Activated naive CD8-positive, alpha-beta T cell treated with anti-CD3 and anti-CD28 coated beads, Interleukin-2, amount 50 U/mL, for 24 hours (primary cell): Measurements from ENCODE around the gene GPR171.

Experiments used
- ATAC-seq: fragments of 150-1000 bp; cut with Tn5 transposase; one replicate; pipeline ENCODE4 v1.10.0; 2021
- DNase-seq: peaks from one replicate; pipeline ENCODE4 v3.0.0; 2021
- H3K27ac Mint-ChIP-seq: one replicate; pipeline ENCODE4 v1.8.0; 2021; ENCODE audit warnings: mild to moderate bottlenecking, mixed read lengths
- H3K27me3 Mint-ChIP-seq: one replicate; pipeline ENCODE4 v1.8.0; 2021; ENCODE audit warnings: mixed read lengths
- H3K36me3 Mint-ChIP-seq: one replicate; pipeline ENCODE4 v1.8.0; 2021; ENCODE audit warnings: low read depth, mixed read lengths
- H3K4me1 Mint-ChIP-seq: one replicate; pipeline ENCODE4 v1.8.0; 2021; ENCODE audit warnings: mixed read lengths
- H3K4me3 Mint-ChIP-seq: one replicate; pipeline ENCODE4 v1.8.0; 2021; ENCODE audit warnings: mild to moderate bottlenecking, moderate library complexity, mixed read lengths
- H3K9me3 Mint-ChIP-seq: one replicate; pipeline ENCODE4 v1.8.0; 2021; ENCODE audit warnings: mixed read lengths

The GPR171 gene

GRCh38 chr3:151225040-151225975 is 22.3 kb upstream of the GPR171 start:
- DNase-seq: no peak
- H3K4me1 Mint-ChIP-seq: peaks cover 55% of the 10 kb centered on the region
- H3K27ac Mint-ChIP-seq: peak overlapping the region; percentile 92
- H3K27me3 Mint-ChIP-seq: no peaks in the 10 kb centered on the region
- peaks cover 21% of the 10 kb centered on the region for H3K9me3 Mint-ChIP-seq
- ATAC-seq: no peak
- peak overlapping the region; percentile 25 for H3K4me3 Mint-ChIP-seq
- H3K36me3 Mint-ChIP-seq: peaks cover 15% of the 10 kb centered on the region

GRCh38 chr3:151224268-151224866 is 21.4 kb upstream of the GPR171 start:
- Mint-ChIP-seq H3K27ac (peak overlapping the region; percentile 92), H3K9me3 (peaks cover 21% of the 10 kb centered on the region), H3K36me3 (peaks cover 15% of the 10 kb centered on the region), H3K4me1 (peaks cover 50% of the 10 kb centered on the region), H3K27me3 (no peaks in the 10 kb centered on the region), H3K4me3 (no peak overlapping the region)
- ATAC-seq (no peak), DNase-seq (no peak)

DNA sequence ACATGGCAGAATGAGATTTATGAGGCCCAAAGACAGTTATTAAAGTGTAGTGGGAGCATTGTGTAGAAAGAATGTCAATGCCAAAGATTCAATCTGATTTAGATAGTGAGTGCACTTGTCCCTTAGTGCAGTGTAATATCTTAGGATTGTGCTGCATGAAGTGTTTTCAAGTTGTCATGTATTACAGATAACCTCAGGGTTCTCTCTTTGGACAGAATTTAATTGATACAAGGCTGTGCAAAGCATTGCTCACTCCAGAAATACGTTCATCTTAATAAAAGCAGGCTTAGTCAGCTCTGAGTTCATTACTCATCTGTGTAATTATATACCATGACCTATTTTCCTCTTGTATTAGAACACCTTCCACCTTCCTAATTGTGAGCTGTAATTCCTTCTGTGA is 16.0 kb upstream of the GPR171 start:
- Mint-ChIP-seq H3K4me1 (peaks cover 27% of the 10 kb centered on the region), H3K27me3 (no peaks in the 10 kb centered on the region), H3K9me3 (peaks cover 21% of the 10 kb centered on the region), H3K36me3 (peaks cover 15% of the 10 kb centered on the region), H3K4me3 (no peak overlapping the region), H3K27ac (no peak overlapping the region)
- peak; percentile 80 for ATAC-seq
- no peak for DNase-seq

DNA sequence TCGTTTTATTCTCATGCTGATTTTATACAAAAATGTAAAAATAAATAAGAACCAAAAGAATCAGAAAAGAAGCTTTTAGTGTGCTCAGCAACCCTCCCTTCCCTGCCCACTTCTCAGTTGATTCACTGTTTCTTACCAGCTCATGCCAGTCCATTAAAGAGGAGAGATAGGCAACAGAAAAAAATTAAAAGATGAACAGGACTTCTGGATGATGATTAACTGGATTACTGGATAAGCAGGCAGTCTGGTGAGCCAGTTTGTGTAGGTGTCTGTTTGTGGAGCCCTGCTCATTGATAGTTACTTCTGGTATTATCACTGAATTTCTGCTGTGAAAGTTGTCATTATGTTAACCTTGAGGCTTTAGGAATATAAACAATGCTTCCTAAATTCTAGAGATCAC is 15.1 kb upstream of the GPR171 start:
- Mint-ChIP-seq H3K4me1 (peaks cover 31% of the 10 kb centered on the region), H3K27me3 (no peaks in the 10 kb centered on the region), H3K4me3 (no peak overlapping the region), H3K36me3 (peaks cover 15% of the 10 kb centered on the region), H3K9me3 (peaks cover 21% of the 10 kb centered on the region), H3K27ac (no peak overlapping the region)
- ATAC-seq (no peak), DNase-seq (no peak)

GRCh38 chr3:151216641-151217607 is 13.9 kb upstream of the GPR171 start:
- H3K4me1 Mint-ChIP-seq: peaks cover 31% of the 10 kb centered on the region
- H3K27me3 Mint-ChIP-seq: no peaks in the 10 kb centered on the region
- H3K27ac Mint-ChIP-seq: no peak overlapping the region
- DNase-seq: no peak
- no peak overlapping the region for H3K4me3 Mint-ChIP-seq
- peaks cover 5% of the 10 kb centered on the region for H3K36me3 Mint-ChIP-seq
- peaks cover 11% of the 10 kb centered on the region for H3K9me3 Mint-ChIP-seq
- peak; percentile 63 for ATAC-seq

GRCh38 chr3:151214459-151214858 is 11.4 kb upstream of the GPR171 start:
- H3K4me1 Mint-ChIP-seq: peaks cover 50% of the 10 kb centered on the region
- no peak overlapping the region for H3K27ac Mint-ChIP-seq
- H3K4me3 Mint-ChIP-seq: no peak overlapping the region
- no peaks in the 10 kb centered on the region for H3K27me3 Mint-ChIP-seq
- no peaks in the 10 kb centered on the region for H3K9me3 Mint-ChIP-seq
- H3K36me3 Mint-ChIP-seq: no peaks in the 10 kb centered on the region
- DNase-seq: no peak
- ATAC-seq: no peak

- H3K36me3 Mint-ChIP-seq: no peaks in the 10 kb centered on the region
- H3K4me1 Mint-ChIP-seq: peaks cover 50% of the 10 kb centered on the region
- no peaks in the 10 kb centered on the region for H3K9me3 Mint-ChIP-seq
- ATAC-seq (no peak), DNase-seq (no peak)
- H3K27ac Mint-ChIP-seq: no peak overlapping the region
- no peaks in the 10 kb centered on the region for H3K27me3 Mint-ChIP-seq
- no peak overlapping the region for H3K4me3 Mint-ChIP-seq
Measured at GRCh38 chr3:151213881-151214280, 10.9 kb upstream of the GPR171 start.

DNA sequence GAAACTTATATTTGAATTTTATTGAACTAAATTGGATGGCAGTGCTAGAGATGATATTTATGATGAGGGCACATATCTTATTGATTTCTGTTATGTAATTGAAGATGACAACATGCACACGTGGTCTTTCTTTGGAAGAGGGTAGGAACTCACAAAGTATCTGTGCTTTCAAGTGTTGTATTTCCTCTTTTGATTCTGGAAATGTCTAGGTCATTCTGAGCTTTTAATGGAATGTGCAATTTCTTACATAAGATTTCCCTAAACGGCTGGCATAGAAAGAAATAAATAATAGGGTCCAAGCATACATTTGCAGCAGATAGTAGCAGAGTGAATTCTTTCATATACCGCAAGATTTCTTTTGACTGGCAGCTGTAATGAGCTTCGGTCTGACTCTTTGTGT is 10.1 kb upstream of the GPR171 start:
- no peak for ATAC-seq
- Mint-ChIP-seq H3K9me3 (no peaks in the 10 kb centered on the region), H3K4me1 (peaks cover 56% of the 10 kb centered on the region), H3K27me3 (no peaks in the 10 kb centered on the region), H3K27ac (no peak overlapping the region), H3K36me3 (no peaks in the 10 kb centered on the region), H3K4me3 (no peak overlapping the region)
- no peak for DNase-seq

DNA sequence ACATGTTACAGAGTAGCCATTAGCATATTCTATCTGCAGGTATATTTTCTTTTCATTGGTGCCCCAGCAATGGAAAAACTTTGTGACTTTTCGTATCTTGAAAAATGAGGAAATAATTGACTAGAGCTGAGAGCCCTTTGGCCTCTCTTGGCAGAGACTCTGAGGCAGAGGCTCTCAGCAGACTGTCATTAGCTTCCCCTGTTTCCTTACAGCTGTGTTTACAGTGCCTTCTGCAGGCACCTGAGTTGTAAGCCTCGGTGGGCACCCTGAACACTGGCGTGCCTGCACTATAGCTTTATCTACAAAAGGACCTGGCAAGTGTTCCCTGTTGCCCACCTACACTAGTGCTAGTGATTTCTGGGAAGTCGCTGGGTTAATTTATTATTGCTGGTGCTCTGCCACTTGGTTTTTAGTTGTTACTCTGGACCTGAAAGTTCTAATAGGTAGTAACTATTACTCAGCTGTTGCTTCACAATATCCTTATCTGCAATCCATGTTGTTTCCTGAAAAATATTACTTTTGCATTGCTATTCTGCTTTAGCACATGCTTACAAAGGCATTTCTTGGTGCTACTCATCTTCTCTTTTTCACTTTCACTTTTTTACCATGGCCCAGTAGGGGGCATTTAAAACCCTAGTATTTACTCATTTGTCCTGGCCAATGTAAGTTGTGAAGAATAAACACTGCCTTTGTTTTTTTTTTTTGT is 7.8 kb upstream of the GPR171 start:
- ATAC-seq (peak; percentile 31), DNase-seq (no peak)
- H3K36me3 Mint-ChIP-seq: no peaks in the 10 kb centered on the region
- no peaks in the 10 kb centered on the region for H3K9me3 Mint-ChIP-seq
- no peaks in the 10 kb centered on the region for H3K27me3 Mint-ChIP-seq
- peaks cover 66% of the 10 kb centered on the region for H3K4me1 Mint-ChIP-seq
- H3K4me3 Mint-ChIP-seq: peak overlapping the region; percentile 55
- H3K27ac Mint-ChIP-seq: peak overlapping the region; percentile 79

GRCh38 chr3:151209654-151210053 is 6.6 kb upstream of the GPR171 start:
- no peaks in the 10 kb centered on the region for H3K27me3 Mint-ChIP-seq
- H3K4me3 Mint-ChIP-seq: no peak overlapping the region

DNA sequence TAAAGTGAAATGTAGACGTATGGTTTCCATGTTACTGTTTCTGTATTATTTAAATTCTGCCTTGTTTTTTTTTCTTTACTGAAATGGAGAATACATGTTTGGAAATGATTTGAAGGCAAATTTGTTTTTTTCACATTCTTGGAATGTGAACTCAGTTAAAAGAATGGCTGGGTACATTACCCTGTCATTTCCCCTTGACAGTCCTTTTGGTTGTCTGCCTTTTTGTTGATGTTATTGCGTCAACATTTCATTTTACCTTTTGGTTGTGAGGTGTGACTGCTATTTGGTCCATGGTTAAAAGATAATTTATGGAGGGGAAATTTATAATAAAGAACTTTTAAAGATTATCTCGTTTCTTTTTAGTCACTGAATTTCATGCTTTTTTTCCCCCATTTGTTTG is 3.2 kb upstream of the GPR171 start:
- Mint-ChIP-seq H3K27ac (peak overlapping the region; percentile 99), H3K4me3 (peak overlapping the region; percentile 70), H3K4me1 (peaks cover 89% of the 10 kb centered on the region), H3K9me3 (no peaks in the 10 kb centered on the region), H3K36me3 (peaks cover 19% of the 10 kb centered on the region), H3K27me3 (peaks cover 2% of the 10 kb centered on the region)
- no peak for ATAC-seq
- no peak for DNase-seq

More at GRCh38 chr3:151209654-151210053, 6.6 kb upstream of the GPR171 start:
- Mint-ChIP-seq H3K27ac (peak overlapping the region; percentile 79), H3K4me1 (peaks cover 75% of the 10 kb centered on the region), H3K36me3 (no peaks in the 10 kb centered on the region), H3K9me3 (no peaks in the 10 kb centered on the region)
- peak; percentile 56 for ATAC-seq
- DNase-seq: no peak

DNA sequence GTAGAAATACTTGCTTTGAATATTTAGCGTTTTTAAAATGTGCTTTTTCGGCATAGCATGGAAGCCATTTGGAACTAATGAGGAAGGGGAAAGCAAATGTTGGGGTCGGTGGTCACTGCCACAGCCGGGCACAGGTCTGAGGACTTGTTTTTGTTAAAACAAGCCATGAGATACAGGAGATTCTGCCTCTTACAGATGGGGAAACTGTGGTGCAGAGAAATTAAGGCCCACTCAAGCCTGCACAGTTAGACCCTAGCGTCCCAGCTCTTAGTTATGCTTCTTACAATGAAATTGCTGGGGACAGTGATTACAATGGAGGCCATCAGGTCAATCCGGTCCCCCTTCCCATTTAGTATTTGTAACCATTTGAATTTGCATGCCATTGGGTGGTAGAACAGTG is 2.5 kb upstream of the GPR171 start:
- Mint-ChIP-seq H3K4me1 (peaks cover 88% of the 10 kb centered on the region), H3K9me3 (no peaks in the 10 kb centered on the region), H3K4me3 (peak overlapping the region; percentile 70), H3K36me3 (peaks cover 27% of the 10 kb centered on the region), H3K27ac (peak overlapping the region; percentile 99), H3K27me3 (peaks cover 2% of the 10 kb centered on the region)
- no peak for DNase-seq
- no peak for ATAC-seq

DNA sequence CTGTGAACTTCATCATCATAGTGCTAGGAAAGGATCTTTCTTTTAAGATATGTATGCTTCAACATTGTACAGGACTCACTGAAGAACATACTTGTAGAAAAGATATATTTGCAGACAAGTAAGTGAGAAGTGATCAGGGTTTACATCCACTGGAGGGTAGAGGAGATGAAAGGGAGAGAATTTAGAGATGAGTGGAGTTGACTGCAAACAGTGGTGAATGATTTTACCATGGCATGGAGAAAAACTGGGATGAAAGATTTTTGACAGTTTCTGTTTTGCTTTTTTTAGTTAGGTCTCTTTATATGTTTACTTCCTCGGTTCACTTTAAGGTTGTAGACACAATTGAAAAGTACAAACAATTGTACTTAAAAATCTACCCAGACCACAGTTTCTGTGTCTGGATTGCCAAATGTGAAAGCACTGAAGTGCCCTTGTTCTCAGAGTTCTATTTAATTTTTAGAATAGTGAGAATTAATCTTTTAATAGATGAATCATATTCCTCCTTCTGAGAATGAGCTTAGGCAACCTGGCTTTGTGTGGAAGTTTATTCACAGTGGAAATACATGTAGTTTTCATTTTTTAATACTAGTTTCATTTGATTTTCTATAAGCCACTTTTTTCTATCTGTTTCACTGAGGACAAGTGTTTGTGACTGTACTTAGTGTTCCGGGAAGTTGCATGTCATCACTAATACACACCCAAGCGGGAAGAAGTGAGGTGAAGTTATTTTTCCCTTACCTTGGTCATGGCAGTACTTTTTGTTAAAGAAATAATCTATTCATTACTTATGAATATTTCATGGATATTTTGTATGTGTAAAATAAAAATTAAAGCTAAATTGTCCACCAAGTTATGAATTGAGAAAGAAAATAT is 1.8 kb upstream of the GPR171 start:
- no peaks in the 10 kb centered on the region for H3K9me3 Mint-ChIP-seq
- peak overlapping the region; percentile 99 for H3K27ac Mint-ChIP-seq
- peaks cover 2% of the 10 kb centered on the region for H3K27me3 Mint-ChIP-seq
- peak; percentile 42 for ATAC-seq
- H3K4me1 Mint-ChIP-seq: peaks cover 86% of the 10 kb centered on the region
- H3K36me3 Mint-ChIP-seq: peaks cover 33% of the 10 kb centered on the region
- no peak for DNase-seq
- peak overlapping the region; percentile 70 for H3K4me3 Mint-ChIP-seq
